Ovary (tissue), 3 donors: ENCODE data around the gene LMX1B.

Source experiments
- CTCF ChIP-seq, 3 donors: fragments of 450-650 bp in 2 of 3; fragments of 200-600 bp in 1 of 3; IDR thresholded peaks; one replicate each; pipeline versions ENCODE4 v1.5.1 to v1.8.0; 2016 to 2022; ENCODE audit warnings: antibody characterized with exemption in 3 of 3, mild to moderate bottlenecking in 1 of 3
- POLR2A ChIP-seq: fragments of 450-650 bp; IDR thresholded peaks from one replicate; pipeline ENCODE4 v1.6.1; 2017; ENCODE audit warnings: antibody characterized with exemption, mild to moderate bottlenecking, moderate library complexity
- donor health status: DM: no; HTN: no; CAD: no.

GRCh38 chr9:126658956-126659555, 45.3 kb downstream of the LMX1B start:
- TF ChIP-seq CTCF (IDR thresholded peaks at IDR 0.05) (no peak), POLR2A (no peak)
